NCI-H146 treated with DMSO at 0.1 percent for 48 hours (cell line): Measurements from ENCODE around the gene BBIP1.
A peak's percentile ranks its signal among the peaks of the same experiment; 100 is the strongest.
"Not testable (repeated sequence)": the region's sequence is repeated elsewhere in the genome, so short reads cannot be mapped to it uniquely, and the experiment has no call there.

ENCODE experiments used
- DNase-seq: peaks from one replicate; lab custom pipeline; 2025; ENCODE audit not compliant: unreplicated experiment; lab: John Stamatoyannopoulos, UW

BBIP1 gene

GRCh38 chr10:110923856-110924493 lies 5.0 kb upstream of the BBIP1 start:
- no peak for DNase-seq

- peak; percentile 53 for DNase-seq
Observed at GRCh38 chr10:110919971-110920881, 1.2 kb upstream of the BBIP1 start.

- no peak for DNase-seq
Observed at GRCh38 chr10:110919349-110919931, 460 bp upstream of the BBIP1 start, which contains the start of gene SHOC2. SHOC2 (plus strand) TSS chr10:110919604; CDS start chr10:110964359, 44,755 bp downstream.

GRCh38 chr10:110918269-110918642 lies 724 bp downstream of the BBIP1 start:
- peak; percentile 78 for DNase-seq

- DNase-seq = no peak
Observed at GRCh38 chr10:110916554-110917346, 2.2 kb downstream of the BBIP1 start.

DNA sequence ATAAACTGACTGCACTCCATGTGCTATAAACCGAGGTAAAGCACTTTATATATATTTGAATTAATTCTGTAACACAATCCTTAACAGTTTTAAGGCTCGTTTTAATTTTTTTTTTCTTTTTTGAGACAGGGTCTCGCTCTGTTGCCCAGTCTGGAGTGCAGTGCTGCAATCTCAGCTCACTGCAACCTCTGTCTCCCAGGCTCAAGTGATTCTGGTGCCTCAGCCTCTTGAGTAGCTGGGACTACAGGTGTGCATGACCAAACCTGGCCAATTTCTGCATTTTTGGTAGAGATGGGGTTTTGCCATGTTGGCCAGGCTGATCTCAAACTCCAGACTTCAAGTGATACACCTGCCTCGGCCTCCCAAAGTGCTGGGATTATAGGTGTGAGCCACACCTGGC lies 3.4 kb downstream of the BBIP1 start:
- DNase-seq = not testable (repeated sequence)

- DNase-seq = no peak
Observed at GRCh38 chr10:110915035-110915434, 3.9 kb downstream of the BBIP1 start.

DNA sequence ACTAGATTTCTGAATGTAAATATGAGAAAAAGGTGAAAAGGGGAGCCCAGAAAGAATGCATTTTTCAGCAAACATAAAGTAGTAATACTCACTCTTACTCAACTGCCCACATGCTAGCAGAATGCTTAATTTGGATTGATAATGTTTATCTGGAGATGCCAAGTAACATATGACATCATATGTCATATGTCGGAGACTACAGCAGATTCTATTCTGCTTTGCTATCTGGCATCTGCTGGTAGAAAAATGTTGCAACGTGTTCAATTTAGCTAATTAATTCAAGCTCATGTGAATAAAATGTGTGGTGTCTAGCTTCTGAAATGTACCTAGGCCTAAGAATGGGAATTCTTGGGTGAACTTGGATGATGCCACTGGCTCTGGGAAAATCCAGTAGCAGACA lies 4.5 kb downstream of the BBIP1 start:
- DNase-seq = no peak

DNA sequence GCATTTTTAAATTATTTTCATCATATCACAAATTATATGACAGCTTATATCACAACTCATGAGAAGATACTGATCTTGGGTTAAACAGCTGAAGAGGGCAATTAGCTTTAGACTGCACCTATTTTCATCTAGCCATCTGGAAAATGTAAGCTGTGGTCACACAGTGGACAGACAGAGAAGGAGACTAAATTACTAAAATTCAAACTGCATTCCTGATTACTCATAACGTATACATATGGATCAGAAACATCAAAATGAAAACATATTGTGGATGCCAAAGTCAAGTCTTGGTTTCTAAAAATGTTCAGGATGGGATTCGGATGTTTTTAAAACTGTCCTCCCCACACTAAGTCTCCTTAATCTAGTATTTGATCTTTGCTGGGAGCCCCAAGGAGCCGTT lies 6.6 kb downstream of the BBIP1 start:
- no peak for DNase-seq

- DNase-seq = no peak
Observed at GRCh38 chr10:110910138-110910537, 8.8 kb downstream of the BBIP1 start.

- DNase-seq = no peak
Observed at GRCh38 chr10:110903280-110904278, 15.4 kb downstream of the BBIP1 start.

DNA sequence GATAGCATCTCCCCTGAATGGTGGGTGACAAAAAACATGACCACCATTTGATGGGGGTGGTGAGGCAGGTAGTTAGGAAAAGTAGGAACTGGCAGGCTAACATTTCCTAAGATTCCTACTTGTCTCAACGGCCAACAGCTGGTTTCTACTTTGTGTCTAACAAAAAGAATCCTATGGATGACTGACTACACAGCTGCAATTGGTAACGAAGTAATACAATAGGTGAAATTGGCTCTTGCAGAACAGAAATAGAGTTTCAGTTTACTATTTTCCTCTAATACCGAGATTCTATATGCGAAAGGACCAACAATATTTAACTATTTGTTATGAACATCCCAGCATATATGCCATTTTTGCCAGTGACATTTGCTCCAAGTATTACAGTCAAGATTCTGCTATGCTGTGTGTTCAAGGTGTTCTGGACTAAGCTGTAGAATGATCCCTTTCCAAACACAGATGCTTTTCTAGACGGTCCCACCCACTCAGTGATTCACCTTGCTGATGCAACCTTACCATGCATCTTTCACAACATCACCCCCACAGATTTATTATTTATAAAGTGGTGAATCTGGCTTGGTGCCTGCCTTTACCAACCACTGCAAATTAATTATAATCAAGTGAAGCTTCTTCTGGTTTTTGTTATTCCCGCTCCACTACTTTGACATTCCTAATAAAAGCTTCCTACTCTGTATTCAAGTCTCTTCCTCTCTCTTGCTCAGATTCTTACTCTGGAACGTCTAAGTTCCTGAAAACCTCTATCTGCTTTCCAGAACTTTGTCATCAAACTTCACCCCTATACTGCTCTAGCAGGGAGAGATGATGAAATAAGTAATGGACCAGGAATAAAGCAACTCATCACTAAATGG lies 16.8 kb downstream of the BBIP1 start:
- DNase-seq = no peak

- no peak for DNase-seq
Observed at GRCh38 chr10:110900983-110901382, 18.0 kb downstream of the BBIP1 start.

DNA sequence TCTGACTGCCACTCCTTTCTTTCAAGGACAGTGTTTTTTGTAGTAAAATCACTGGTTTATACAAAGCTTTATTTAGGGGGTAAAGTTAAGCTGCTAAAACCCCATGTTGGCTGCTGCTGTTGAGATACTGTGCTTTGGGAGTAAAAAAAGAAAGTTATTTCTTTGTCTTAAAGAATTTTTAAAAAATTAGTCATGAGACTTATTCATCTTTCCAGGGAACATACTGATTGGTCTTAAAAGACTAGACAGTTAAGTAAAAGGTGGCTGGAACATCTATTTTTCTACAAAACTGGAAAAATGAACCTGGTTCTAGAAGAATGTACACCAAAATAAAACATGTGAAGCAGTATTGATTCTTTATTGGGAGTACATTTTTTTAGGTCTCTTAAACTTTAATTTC lies 20.6 kb downstream of the BBIP1 start:
- DNase-seq = no peak

- DNase-seq = no peak
Observed at GRCh38 chr10:110897184-110897583, 21.8 kb downstream of the BBIP1 start.

DNA sequence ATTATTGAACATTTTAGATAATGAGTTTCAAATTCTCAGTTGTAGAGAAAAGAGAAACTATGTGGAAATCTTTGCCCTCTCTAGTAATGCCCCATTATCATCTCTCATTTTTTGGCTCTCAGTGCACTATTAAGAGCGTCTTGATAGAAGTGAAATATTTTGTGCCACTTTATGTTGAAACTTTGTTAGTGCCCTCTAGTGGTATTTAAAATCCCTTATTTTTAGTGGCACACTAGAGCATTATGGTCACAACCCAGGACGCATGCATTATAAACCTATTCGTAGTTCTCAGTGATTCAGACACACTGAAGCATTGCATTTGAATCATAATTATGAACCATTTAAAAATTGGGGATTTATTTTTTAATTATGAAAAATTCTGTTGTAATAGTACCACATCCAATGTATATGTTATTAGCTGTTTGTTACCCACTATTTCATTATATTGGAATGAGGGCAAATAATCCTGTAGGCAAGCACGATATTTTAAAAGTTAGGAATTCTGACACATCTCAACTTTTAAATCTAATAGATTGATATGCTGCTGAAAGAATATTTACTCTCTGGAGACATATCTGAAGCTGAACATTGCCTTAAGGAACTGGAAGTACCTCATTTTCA lies 25.3 kb downstream of the BBIP1 start:
- peak; percentile 19 for DNase-seq

- no peak for DNase-seq
Observed at GRCh38 chr10:110892602-110893288, 26.2 kb downstream of the BBIP1 start.

DNA sequence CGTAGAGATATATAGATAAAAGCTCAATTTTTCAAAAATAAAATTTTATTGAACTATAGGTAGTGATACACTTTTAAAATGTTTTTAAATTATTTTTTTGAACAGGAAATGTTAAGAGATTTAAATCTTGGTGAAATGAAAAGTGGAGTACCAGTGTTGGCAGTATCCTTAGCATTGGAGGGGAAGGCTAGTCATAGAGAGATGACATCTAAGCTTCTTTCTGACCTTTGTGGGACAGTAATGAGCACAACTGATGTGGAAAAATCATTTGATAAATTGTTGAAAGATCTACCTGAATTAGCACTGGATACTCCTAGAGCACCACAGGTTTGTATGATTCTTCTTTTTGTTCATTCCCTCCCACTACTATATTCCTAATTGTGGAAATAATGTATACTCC lies 31.4 kb downstream of the BBIP1 start:
- DNase-seq = no peak
